ENCODE measurements around the gene IYD.

IYD gene

GRCh38 chr6:150334790-150335783 is 33.7 kb upstream of the IYD start:
- H3K4me3 ChIP-seq (replicated peaks; ENCODE audit: low read depth, low read length), result no peak overlapping the region
- peak; percentile 71 for TF ChIP-seq CTCF (IDR thresholded peaks at IDR 0.05; ENCODE audit: low read depth, low read length, missing control alignments)
- peak; percentile 46 for DNase-seq (ENCODE audit: extremely low read depth, low read depth)

GRCh38 chr6:150336299-150336698 is 32.5 kb upstream of the IYD start:
- DNase-seq (ENCODE audit: extremely low read depth, low read depth), result no peak
- TF ChIP-seq CTCF (IDR thresholded peaks at IDR 0.05; ENCODE audit: low read depth, low read length, missing control alignments), result peak; percentile 2
- H3K4me3 ChIP-seq (replicated peaks; ENCODE audit: low read depth, low read length), result no peak overlapping the region

- no peak for TF ChIP-seq CTCF (IDR thresholded peaks at IDR 0.05; ENCODE audit: low read depth, low read length, missing control alignments)
- DNase-seq (ENCODE audit: extremely low read depth, low read depth), result no peak
- no peak overlapping the region for H3K4me3 ChIP-seq (replicated peaks; ENCODE audit: low read depth, low read length)
Observed at GRCh38 chr6:150336708-150337107, 32.1 kb upstream of the IYD start.

- TF ChIP-seq CTCF (IDR thresholded peaks at IDR 0.05; ENCODE audit: low read depth, low read length, missing control alignments), result no peak
- no peak overlapping the region for H3K4me3 ChIP-seq (replicated peaks; ENCODE audit: low read depth, low read length)
- no peak for DNase-seq (ENCODE audit: extremely low read depth, low read depth)
Observed at GRCh38 chr6:150342126-150342525, 26.7 kb upstream of the IYD start.

GRCh38 chr6:150343434-150343833 is 25.4 kb upstream of the IYD start:
- no peak overlapping the region for H3K4me3 ChIP-seq (replicated peaks; ENCODE audit: low read depth, low read length)
- TF ChIP-seq CTCF (IDR thresholded peaks at IDR 0.05; ENCODE audit: low read depth, low read length, missing control alignments), result no peak
- DNase-seq (ENCODE audit: extremely low read depth, low read depth), result no peak

GRCh38 chr6:150345781-150346180 is 23.0 kb upstream of the IYD start:
- no peak overlapping the region for H3K4me3 ChIP-seq (replicated peaks; ENCODE audit: low read depth, low read length)
- no peak for DNase-seq (ENCODE audit: extremely low read depth, low read depth)
- TF ChIP-seq CTCF (IDR thresholded peaks at IDR 0.05; ENCODE audit: low read depth, low read length, missing control alignments), result no peak
